GM12801 (cell line): ENCODE measurements around the gene GRK5.

ENCODE experiments used
- TF ChIP-seq, protein P1 (sequence below): IDR thresholded peaks from one replicate; pipeline ENCODE4 v1.5.1; 2011; ENCODE audit warnings: control low read depth; ENCODE audit not compliant: insufficient read length; ENCODE audit errors: extremely low read depth

GRK5 gene

DNA sequence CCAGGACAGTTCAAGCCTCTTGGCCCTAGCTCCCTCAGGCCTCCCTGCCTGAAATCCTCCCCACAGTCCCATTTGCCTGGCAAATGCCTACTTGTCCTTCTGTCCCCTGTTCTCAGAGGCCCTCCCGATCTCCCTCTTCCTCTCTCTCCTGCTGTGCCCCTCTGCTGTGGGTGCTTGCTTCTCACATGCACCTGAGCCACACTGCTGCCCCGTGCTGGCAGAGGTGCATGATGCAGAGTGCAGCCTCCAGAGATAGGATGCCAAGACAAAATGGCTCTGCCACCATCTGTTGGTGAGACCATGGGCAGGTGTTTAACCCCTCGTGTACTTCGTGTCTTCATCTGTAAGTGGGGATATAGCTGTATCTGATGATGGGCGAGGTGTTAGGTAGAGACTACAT is 176.8 kb downstream of the GRK5 start:
- TF ChIP-seq, protein P1, sequence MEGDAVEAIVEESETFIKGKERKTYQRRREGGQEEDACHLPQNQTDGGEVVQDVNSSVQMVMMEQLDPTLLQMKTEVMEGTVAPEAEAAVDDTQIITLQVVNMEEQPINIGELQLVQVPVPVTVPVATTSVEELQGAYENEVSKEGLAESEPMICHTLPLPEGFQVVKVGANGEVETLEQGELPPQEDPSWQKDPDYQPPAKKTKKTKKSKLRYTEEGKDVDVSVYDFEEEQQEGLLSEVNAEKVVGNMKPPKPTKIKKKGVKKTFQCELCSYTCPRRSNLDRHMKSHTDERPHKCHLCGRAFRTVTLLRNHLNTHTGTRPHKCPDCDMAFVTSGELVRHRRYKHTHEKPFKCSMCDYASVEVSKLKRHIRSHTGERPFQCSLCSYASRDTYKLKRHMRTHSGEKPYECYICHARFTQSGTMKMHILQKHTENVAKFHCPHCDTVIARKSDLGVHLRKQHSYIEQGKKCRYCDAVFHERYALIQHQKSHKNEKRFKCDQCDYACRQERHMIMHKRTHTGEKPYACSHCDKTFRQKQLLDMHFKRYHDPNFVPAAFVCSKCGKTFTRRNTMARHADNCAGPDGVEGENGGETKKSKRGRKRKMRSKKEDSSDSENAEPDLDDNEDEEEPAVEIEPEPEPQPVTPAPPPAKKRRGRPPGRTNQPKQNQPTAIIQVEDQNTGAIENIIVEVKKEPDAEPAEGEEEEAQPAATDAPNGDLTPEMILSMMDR = no peak

DNA sequence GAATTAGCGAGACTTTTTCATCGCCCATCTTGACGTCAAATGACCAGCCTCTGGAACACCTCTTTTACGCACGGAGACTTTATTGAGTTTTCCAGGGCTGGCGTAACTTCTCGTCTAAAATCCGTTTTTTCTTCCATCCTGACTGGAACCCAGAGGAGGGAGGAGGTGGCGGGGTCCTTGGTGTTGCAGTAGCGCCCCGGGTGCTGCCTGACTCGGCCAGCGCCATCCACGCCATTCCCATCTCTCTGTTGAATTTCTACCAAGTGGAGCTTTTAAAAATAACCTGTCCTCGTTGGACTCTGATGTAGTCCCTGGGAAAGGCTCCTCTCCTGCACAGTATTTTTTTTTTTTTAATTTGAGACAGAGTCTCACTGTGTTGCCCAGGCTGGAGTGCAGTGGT is 179.3 kb downstream of the GRK5 start:
- TF ChIP-seq, protein P1 = no peak

DNA sequence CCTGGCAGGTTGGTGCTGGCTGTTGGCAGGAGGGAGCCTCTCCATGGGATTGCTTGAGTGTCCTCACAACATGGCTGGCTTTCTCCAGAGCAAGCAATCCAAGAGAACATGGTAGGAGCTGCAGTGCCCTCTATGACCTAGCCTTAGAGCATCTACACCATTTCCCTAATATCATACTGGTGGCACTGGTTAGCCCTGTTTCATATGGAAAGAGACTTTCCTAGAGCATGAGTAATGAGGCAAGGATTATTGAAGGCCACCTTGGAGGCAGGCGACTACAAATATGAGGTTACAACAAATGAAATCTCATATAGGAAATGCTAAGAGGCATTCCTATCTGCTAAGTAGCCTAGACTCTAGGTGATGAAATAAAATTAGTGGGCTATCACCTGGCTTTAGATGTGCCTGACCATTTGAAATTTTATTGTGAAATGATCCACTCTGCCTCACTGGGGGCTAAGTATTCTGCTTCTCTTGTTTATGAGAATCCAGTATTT is 181.5 kb downstream of the GRK5 start:
- TF ChIP-seq, protein P1 = no peak

DNA sequence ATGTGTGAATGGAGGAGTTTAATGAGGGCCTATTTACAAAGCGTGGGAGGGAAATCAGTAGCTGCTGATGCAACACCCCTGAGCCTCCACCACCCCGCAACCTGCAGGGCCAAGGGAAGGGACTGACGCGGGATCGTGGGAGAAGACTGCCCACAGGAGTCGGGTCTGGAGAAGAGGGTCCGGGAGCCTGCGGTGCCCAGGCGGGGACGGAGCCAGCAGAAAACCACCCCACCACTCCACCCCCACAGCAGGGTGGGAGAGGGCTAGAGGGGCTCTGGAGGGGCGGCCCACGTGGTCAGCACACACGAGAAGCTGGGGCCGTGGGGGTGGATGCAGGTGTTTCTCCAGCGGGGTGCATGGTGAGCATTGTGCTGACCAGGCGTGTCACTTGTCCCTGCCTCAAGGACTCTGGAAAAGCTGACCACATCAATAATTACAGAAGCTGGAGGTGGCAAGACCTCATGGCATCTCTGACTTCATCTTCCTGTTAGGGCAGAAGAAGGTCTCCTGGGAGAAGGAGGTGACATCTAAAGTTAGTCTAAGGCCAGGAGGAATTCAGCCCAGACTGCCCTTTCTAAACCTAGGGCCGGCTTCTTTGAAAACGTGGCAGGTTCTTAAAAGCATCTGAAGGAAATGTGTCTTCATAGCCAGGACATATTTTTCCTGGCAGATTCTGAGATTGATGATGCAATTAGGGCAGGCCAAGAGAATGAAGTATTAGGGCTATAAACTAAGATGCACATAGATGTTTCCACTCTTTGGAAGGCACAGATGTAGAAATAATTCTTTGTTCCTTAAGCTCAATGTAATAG is 184.3 kb downstream of the GRK5 start:
- TF ChIP-seq, protein P1 = no peak

DNA sequence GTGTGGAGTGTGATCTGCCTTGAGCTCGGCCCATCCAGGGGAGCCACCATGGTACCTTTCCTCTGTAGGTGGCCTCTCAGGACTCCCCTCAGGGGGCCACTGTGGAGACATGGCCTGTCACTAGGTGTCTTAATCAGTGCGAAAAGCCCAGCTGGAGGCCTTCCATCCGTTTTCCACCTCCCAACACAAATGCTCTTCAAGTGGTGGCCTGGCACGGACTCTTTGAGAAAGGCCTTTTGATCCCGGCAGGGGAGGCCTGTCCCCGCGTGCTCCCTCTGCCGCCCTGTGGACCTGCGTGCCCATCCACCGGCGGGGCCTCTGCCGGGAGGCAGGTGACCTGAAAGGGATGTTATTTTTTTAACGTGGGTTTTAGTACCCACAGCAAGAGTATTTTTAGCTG is 185.6 kb downstream of the GRK5 start:
- TF ChIP-seq, protein P1 = no peak

DNA sequence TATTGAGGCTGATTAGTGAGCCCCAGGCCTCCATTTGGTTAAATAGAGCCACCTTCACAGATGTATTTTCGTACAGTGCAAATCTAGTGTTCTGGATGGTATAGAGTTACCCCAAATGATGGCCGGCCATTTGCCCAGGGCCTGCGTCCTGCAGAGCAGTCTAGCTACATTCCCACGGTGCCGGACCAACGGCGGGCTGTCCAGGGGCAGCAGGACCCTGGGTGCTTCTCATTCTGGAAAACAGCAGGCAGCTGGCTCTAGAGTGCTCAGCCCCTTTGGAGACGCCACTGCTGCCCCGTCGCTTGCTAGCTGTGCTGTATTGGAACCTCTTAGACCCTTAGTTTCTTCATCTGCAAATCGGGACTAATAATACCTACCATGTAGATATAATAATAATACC is 186.1 kb downstream of the GRK5 start:
- TF ChIP-seq, protein P1 = no peak

DNA sequence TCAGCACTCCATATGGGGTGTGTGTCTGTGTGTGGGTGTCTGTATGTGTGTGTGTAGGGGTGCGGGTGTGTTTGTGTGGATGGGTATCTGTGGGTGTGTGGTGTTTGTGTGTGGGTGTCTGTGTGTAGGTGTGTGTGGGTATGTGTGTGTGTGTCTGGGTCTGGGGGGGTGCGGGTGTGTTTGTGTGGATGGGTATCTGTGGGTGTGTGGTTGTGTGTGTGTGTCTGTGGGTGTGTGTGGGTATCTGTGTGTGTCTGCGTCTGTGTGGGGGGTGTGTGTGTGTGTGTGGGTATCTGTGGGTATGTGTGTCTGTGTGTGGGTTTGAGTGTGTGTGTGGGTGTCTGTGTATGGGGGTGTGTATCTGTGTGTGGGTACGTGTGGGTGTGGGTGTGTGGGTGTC is 186.5 kb downstream of the GRK5 start:
- TF ChIP-seq, protein P1 = no peak
